PC-9 (cell line): ENCODE results near the gene PECR. TPM values are rescaled to one million over a fixed set of nuclear protein-coding genes. Genes with fewer than 3 reads are reported as not detected.

Source experiments
- BruUV-seq: library from RNA; stranded (reverse); fragments of 400-500 nt; replicated peaks from 2 replicates; lab custom pipeline; 2021; lab: Mats Ljungman, UMichigan
- CTCF ChIA-PET: fragments of 300-600 bp; sonication (Branson Sonifier 250); formaldehyde crosslinking; loops from one replicate; lab custom pipeline; 2022; ENCODE audit warnings: antibody characterized with exemption; lab: Charles Lee
- POLR2A ChIA-PET: fragments of 300-600 bp; sonication (Branson Sonifier 250); formaldehyde crosslinking; loops from one replicate; lab custom pipeline; 2022; ENCODE audit warnings: antibody characterized with exemption; ENCODE audit not compliant: unreplicated experiment; lab: Charles Lee
- DNase-seq, 2 experiments: peaks; one replicate each; pipeline versions ENCODE4 v3.0.0 to v3.0.0-alpha.2; 2015 to 2022; ENCODE audit warnings: mixed read lengths in 1 of 2
- H2AFZ ChIP-seq: fragments of 200-600 bp; sonication (generic); 2 replicates; pipeline ENCODE4 v1.8.1; 2017; ENCODE audit warnings: antibody characterized with exemption
- H3F3A ChIP-seq: fragments of 200-600 bp; sonication (generic); 2 replicates; pipeline ENCODE4 v1.8.1; 2017; ENCODE audit warnings: antibody characterized with exemption, mild to moderate bottlenecking, low read depth; ENCODE audit not compliant: insufficient read depth
- H3K27ac ChIP-seq: fragments of 200-600 bp; sonication (generic); 2 replicates; pipeline ENCODE4 v1.6.1; 2016; ENCODE audit warnings: mixed run types
- H3K27me3 ChIP-seq: fragments of 200-600 bp; sonication (generic); 2 replicates; pipeline ENCODE4 v1.6.1; 2016; ENCODE audit warnings: low read depth, mixed run types; ENCODE audit not compliant: insufficient read depth
- H3K36me3 ChIP-seq: fragments of 200-600 bp; sonication (generic); 2 replicates; pipeline ENCODE4 v1.6.1; 2016; ENCODE audit warnings: low read depth, mixed run types
- H3K4me1 ChIP-seq: fragments of 200-600 bp; sonication (generic); replicated peaks from 2 replicates; pipeline ENCODE4 v1.6.1; 2016; ENCODE audit warnings: mixed run types; ENCODE audit not compliant: insufficient read depth
- H3K4me2 ChIP-seq: fragments of 200-600 bp; sonication (generic); 2 replicates; pipeline ENCODE4 v1.6.1; 2017; ENCODE audit warnings: mixed run types
- H3K4me3 ChIP-seq: fragments of 200-600 bp; sonication (generic); 2 replicates; pipeline ENCODE4 v1.6.1; 2016; ENCODE audit warnings: mixed run types
- H3K79me2 ChIP-seq: fragments of 200-600 bp; sonication (generic); 2 replicates; pipeline ENCODE4 v1.6.1; 2017; ENCODE audit warnings: low read depth, mixed run types
- H3K9me2 ChIP-seq: fragments of 200-600 bp; sonication (generic); 2 replicates; pipeline ENCODE4 v1.8.1; 2017; ENCODE audit warnings: mild to moderate bottlenecking; ENCODE audit not compliant: insufficient read depth
- H3K9me3 ChIP-seq: fragments of 200-600 bp; sonication (generic); 2 replicates; pipeline ENCODE4 v1.8.1; 2016; ENCODE audit warnings: low read depth; ENCODE audit not compliant: insufficient read depth
- H4K20me1 ChIP-seq: fragments of 200-600 bp; sonication (generic); 2 replicates; pipeline ENCODE4 v1.8.1; 2017; ENCODE audit not compliant: insufficient read depth
- EZH2 ChIP-seq: fragments of 200-600 bp; sonication (generic); IDR thresholded peaks from 2 replicates; pipeline ENCODE4 v1.8.0; 2017; ENCODE audit warnings: antibody characterized with exemption, low read depth
- intact Hi-C: fragments of 100-400 bp; cut with micrococcal nuclease; formaldehyde crosslinking; loops from one replicate; pipeline ENCODE4 v1.10.0; 2022; ENCODE audit not compliant: unreplicated experiment
- total RNA-seq: library from RNA; stranded (reverse); gene quantifications from 2 replicates; pipeline ENCODE4 v1.2.3, GENCODE V29; 2021
- TF ChIP-seq, protein P1 (sequence below): fragments of 200-600 bp; sonication (generic); conservative IDR thresholded peaks from 2 replicates; pipeline ENCODE4 v1.6.1; 2017; ENCODE audit warnings: mixed run types, antibody characterized with exemption, mild to moderate bottlenecking, moderate library complexity

PECR gene
- total RNA-seq, 1 experiment from 2014 or later = 10.8 TPM

DNA sequence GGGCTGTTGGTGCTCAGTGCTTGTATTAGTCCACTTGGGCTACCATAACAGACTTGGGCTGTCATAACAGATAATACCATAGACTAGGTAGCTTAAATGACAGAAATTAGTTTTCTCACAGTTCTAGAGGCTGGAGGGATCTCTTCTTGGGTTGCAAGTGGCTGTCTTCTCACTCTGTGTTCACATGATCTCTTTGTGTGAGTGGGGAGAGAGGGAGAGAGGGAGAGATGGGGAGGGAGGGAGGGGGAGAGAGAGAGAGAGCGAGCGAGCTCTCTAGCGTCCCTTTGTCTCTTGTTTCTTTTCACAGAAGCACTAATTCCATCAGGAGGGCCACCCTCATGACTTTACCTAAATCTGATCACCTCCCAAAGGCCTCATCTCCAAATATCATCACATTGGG lies 23.1 kb upstream of the PECR start:
- POLR2A ChIA-PET = interaction anchor here (0.6 kb wide), 2 partner anchors 118 to 393 kb away, joined by 3 to 4 read pairs; no protein-coding TSS in a partner anchor
- H3K4me2 ChIP-seq = no peak overlapping the region

GRCh38 chr2:216103213-216103612 lies 21.6 kb upstream of the PECR start:
- CTCF ChIA-PET = no interaction called here
- DNase-seq = no peak
- TF ChIP-seq, protein P1, sequence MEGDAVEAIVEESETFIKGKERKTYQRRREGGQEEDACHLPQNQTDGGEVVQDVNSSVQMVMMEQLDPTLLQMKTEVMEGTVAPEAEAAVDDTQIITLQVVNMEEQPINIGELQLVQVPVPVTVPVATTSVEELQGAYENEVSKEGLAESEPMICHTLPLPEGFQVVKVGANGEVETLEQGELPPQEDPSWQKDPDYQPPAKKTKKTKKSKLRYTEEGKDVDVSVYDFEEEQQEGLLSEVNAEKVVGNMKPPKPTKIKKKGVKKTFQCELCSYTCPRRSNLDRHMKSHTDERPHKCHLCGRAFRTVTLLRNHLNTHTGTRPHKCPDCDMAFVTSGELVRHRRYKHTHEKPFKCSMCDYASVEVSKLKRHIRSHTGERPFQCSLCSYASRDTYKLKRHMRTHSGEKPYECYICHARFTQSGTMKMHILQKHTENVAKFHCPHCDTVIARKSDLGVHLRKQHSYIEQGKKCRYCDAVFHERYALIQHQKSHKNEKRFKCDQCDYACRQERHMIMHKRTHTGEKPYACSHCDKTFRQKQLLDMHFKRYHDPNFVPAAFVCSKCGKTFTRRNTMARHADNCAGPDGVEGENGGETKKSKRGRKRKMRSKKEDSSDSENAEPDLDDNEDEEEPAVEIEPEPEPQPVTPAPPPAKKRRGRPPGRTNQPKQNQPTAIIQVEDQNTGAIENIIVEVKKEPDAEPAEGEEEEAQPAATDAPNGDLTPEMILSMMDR = no peak
- TF ChIP-seq EZH2 = no peak
- no TSS peak for BruUV-seq
- no peak overlapping the region for H3K4me3 ChIP-seq
- no peaks in the 10 kb centered on the region for H4K20me1 ChIP-seq
- no peaks in the 10 kb centered on the region for H3K27me3 ChIP-seq
- intact Hi-C loops = no loop called here
- no peaks in the 10 kb centered on the region for H3K9me2 ChIP-seq
- POLR2A ChIA-PET = no interaction called here
- peaks cover 1% of the 10 kb centered on the region for H3K4me1 ChIP-seq
- peaks cover 3% of the 10 kb centered on the region; the same call in 1 of the 2 replicates for H3K9me3 ChIP-seq
- H3K4me2 ChIP-seq = no peak overlapping the region
- H3F3A ChIP-seq = no peaks in the 10 kb centered on the region
- no peaks in the 10 kb centered on the region for H3K79me2 ChIP-seq
- H3K36me3 ChIP-seq = no peaks in the 10 kb centered on the region
- no peak overlapping the region for H3K27ac ChIP-seq
- H2AFZ ChIP-seq = no peak overlapping the region

More for the DNA sequence above, 23.1 kb upstream of the PECR start:
- no TSS peak for BruUV-seq
- no peak overlapping the region for H3K4me3 ChIP-seq
- no peak overlapping the region for H2AFZ ChIP-seq
- intact Hi-C loops = no loop called here
- no peak for DNase-seq
- no peaks in the 10 kb centered on the region for H3K9me3 ChIP-seq
- no peaks in the 10 kb centered on the region for H3K36me3 ChIP-seq
- no peaks in the 10 kb centered on the region for H4K20me1 ChIP-seq
- CTCF ChIA-PET = no interaction called here
- H3K79me2 ChIP-seq = peaks cover 5% of the 10 kb centered on the region
- H3K9me2 ChIP-seq = no peaks in the 10 kb centered on the region
- H3F3A ChIP-seq = no peaks in the 10 kb centered on the region
- H3K27me3 ChIP-seq = no peaks in the 10 kb centered on the region
- TF ChIP-seq, protein P1 = no peak
- TF ChIP-seq EZH2 = no peak
- peaks cover 7% of the 10 kb centered on the region for H3K4me1 ChIP-seq
- H3K27ac ChIP-seq = no peak overlapping the region

DNA sequence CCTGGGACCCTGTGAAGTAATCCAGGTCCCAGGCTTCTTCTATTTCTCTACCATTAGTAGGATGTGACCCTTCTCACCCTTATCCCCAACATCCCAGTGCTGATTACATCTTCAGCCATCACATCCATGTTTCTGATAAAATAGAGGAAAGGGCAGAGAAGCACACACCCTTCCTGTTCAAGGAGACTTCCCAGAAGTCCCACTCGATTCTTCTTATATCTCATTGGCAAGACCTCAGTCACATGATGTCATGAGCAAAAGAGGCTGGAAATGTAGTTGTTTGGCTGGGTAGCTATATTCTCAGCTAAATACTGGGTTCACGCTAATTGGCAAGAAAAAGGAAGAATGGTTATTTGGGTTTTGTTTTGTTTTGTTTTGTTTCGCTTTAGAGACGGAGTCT lies 19.5 kb upstream of the PECR start:
- BruUV-seq = no TSS peak
- no peaks in the 10 kb centered on the region for H3K36me3 ChIP-seq
- CTCF ChIA-PET = interaction anchor here (0.6 kb wide), 2 partner anchors 54 to 188 kb away, joined by 3 read pairs; no protein-coding TSS in a partner anchor

More for the DNA sequence above, 19.5 kb upstream of the PECR start:
- H4K20me1 ChIP-seq = no peaks in the 10 kb centered on the region
- no peak overlapping the region for H3K4me3 ChIP-seq
- peaks cover 3% of the 10 kb centered on the region; the same call in 1 of the 2 replicates for H3K9me3 ChIP-seq
- no peak overlapping the region for H3K27ac ChIP-seq
- POLR2A ChIA-PET = interaction anchor here (0.6 kb wide), 1 partner anchor 654 kb away, joined by 3 read pairs; no protein-coding TSS in a partner anchor
- peaks cover 4% of the 10 kb centered on the region; the same call in 1 of the 2 replicates for H3F3A ChIP-seq
- H3K79me2 ChIP-seq = no peaks in the 10 kb centered on the region
- no peak overlapping the region for H2AFZ ChIP-seq
- no peaks in the 10 kb centered on the region for H3K9me2 ChIP-seq
- intact Hi-C loops = no loop called here
- H3K27me3 ChIP-seq = no peaks in the 10 kb centered on the region; the same call in 1 of the 2 replicates
- TF ChIP-seq, protein P1 = no peak
- no peak for TF ChIP-seq EZH2
- no peaks in the 10 kb centered on the region for H3K4me1 ChIP-seq
- no peak overlapping the region for H3K4me2 ChIP-seq
- no peak for DNase-seq
